PFSK-1 (cell line): ENCODE data around the gene BIVM.

Experiments used
- FOXP2 ChIP-seq: optimal IDR thresholded peaks from 2 replicates; pipeline ENCODE3; 2011; ENCODE audit warnings: borderline replicate concordance, control low read depth, inconsistent platforms; ENCODE audit not compliant: insufficient read depth; ENCODE audit errors: extremely low read length, extremely low read depth
- POLR2AphosphoS5 ChIP-seq: IDR thresholded peaks from 2 replicates; pipeline ENCODE4 v1.6.1; 2012; ENCODE audit warnings: low read depth, mild to moderate bottlenecking, control low read depth, low read length, moderate library complexity
- SIN3A ChIP-seq: IDR thresholded peaks from 2 replicates; pipeline ENCODE4 v1.6.1; 2012; ENCODE audit warnings: mild to moderate bottlenecking, low read length, moderate library complexity, borderline replicate concordance; ENCODE audit not compliant: insufficient read depth
- TAF1 ChIP-seq: IDR thresholded peaks from 2 replicates; pipeline ENCODE4 v1.6.1; 2012; ENCODE audit warnings: low read length, control low read depth, borderline replicate concordance; ENCODE audit not compliant: insufficient read depth
- TF ChIP-seq, protein P1 (sequence below), 2 experiments: IDR thresholded peaks; 2 replicates each; pipeline versions ENCODE4 v1.6.1 to v1.8.0; 2011 to 2012; ENCODE audit warnings: low read depth in 2 of 2, low read length in 2 of 2, control low read depth in 1 of 2, inconsistent platforms in 1 of 2, mild to moderate bottlenecking in 1 of 2, moderate library complexity in 1 of 2; ENCODE audit not compliant: insufficient read depth in 1 of 2

DNA sequence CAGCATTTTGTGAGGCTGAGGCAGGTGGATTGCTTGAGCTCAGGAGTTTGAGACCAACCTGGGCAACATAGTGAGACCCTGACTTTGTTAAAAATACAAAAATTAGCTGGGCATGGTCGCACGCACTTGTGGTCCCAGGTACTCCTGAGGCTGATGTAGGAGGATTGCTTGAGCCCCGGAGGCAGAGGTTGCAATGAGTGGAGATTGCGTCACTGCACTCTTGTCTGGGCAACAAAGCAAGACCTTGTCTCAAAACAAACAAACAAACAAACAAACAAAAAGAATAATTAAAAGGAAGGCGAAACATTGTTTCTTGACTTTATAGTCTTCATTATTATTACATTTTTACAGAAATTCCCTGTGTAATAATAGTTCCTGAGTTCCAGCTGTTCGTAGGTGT, 15.9 kb downstream of the BIVM start:
- TF ChIP-seq, protein P1, sequence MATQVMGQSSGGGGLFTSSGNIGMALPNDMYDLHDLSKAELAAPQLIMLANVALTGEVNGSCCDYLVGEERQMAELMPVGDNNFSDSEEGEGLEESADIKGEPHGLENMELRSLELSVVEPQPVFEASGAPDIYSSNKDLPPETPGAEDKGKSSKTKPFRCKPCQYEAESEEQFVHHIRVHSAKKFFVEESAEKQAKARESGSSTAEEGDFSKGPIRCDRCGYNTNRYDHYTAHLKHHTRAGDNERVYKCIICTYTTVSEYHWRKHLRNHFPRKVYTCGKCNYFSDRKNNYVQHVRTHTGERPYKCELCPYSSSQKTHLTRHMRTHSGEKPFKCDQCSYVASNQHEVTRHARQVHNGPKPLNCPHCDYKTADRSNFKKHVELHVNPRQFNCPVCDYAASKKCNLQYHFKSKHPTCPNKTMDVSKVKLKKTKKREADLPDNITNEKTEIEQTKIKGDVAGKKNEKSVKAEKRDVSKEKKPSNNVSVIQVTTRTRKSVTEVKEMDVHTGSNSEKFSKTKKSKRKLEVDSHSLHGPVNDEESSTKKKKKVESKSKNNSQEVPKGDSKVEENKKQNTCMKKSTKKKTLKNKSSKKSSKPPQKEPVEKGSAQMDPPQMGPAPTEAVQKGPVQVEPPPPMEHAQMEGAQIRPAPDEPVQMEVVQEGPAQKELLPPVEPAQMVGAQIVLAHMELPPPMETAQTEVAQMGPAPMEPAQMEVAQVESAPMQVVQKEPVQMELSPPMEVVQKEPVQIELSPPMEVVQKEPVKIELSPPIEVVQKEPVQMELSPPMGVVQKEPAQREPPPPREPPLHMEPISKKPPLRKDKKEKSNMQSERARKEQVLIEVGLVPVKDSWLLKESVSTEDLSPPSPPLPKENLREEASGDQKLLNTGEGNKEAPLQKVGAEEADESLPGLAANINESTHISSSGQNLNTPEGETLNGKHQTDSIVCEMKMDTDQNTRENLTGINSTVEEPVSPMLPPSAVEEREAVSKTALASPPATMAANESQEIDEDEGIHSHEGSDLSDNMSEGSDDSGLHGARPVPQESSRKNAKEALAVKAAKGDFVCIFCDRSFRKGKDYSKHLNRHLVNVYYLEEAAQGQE (IDR thresholded peaks at IDR 0.05; ENCODE audit: insufficient read depth in 1 of 2, low read depth in 2 of 2, low read length in 2 of 2): no peak
- TF ChIP-seq SIN3A (no peak), POLR2AphosphoS5 (no peak), FOXP2 (no peak), TAF1 (no peak)
